Sigmoid colon (tissue), 4 donors: ENCODE data around the gene FNTB.

Source experiments
- POLR2AphosphoS5 ChIP-seq, 4 donors: sonication (generic); formaldehyde crosslinking; IDR thresholded peaks; one replicate each; pipeline ENCODE4 v1.6.1; 2017; ENCODE audit warnings: antibody characterized with exemption in 4 of 4
- TF ChIP-seq, protein P1 (sequence below), 4 experiments: fragments of 450-650 bp in 3 of 4; fragments of 200-600 bp in 1 of 4; IDR thresholded peaks; one replicate each; pipeline ENCODE4 v1.5.1; 2016 to 2019; ENCODE audit warnings: antibody characterized with exemption in 4 of 4, mild to moderate bottlenecking in 3 of 4, moderate library complexity in 2 of 4

DNA sequence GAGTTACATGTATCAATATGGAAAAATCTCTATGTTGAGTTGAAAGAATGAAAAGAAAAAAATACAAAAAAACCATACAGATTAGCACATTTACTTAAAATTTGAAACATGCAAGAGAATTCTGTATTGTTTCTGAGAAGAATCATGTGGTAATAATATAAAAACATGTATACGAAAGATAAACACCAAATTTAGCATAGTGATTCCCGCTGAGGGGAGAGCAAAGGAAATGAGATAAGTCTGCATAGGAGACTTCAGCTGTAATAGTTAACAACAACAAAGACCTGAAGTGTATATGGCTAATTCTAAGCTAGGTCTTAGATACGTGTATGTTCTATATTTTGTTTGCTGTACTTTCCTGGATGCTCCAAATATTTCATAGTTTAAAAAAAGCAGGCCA is 46.5 kb downstream of the FNTB start:
- TF ChIP-seq, protein P1, sequence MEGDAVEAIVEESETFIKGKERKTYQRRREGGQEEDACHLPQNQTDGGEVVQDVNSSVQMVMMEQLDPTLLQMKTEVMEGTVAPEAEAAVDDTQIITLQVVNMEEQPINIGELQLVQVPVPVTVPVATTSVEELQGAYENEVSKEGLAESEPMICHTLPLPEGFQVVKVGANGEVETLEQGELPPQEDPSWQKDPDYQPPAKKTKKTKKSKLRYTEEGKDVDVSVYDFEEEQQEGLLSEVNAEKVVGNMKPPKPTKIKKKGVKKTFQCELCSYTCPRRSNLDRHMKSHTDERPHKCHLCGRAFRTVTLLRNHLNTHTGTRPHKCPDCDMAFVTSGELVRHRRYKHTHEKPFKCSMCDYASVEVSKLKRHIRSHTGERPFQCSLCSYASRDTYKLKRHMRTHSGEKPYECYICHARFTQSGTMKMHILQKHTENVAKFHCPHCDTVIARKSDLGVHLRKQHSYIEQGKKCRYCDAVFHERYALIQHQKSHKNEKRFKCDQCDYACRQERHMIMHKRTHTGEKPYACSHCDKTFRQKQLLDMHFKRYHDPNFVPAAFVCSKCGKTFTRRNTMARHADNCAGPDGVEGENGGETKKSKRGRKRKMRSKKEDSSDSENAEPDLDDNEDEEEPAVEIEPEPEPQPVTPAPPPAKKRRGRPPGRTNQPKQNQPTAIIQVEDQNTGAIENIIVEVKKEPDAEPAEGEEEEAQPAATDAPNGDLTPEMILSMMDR (IDR thresholded peaks at IDR 0.05) = no peak
- TF ChIP-seq POLR2AphosphoS5 (IDR thresholded peaks at IDR 0.05) = no peak
